GM23248 (cell line): ENCODE results near the gene NKAIN1. TPM values are rescaled to one million over a fixed set of nuclear protein-coding genes. Genes with fewer than 3 reads are reported as not detected.
"Not testable (repeated sequence)": the region's sequence is repeated elsewhere in the genome, so short reads cannot be mapped to it uniquely, and the experiment has no call there.

Experiments used
- DNase-seq: peaks from one replicate; pipeline ENCODE4 v3.0.0-alpha.2; 2015
- H2AFZ ChIP-seq: fragments of 200-600 bp; sonication (generic); 2 replicates; pipeline ENCODE4 v1.6.1; 2016; ENCODE audit warnings: antibody characterized with exemption
- H3F3A ChIP-seq: fragments of 200-600 bp; sonication (generic); 2 replicates; pipeline ENCODE4 v1.6.1; 2016; ENCODE audit warnings: mild to moderate bottlenecking, antibody characterized with exemption, mixed run types; ENCODE audit not compliant: insufficient read depth
- H3K27ac ChIP-seq: fragments of 200-600 bp; sonication (generic); 2 replicates; pipeline ENCODE4 v1.5.1; 2016; ENCODE audit warnings: mild to moderate bottlenecking
- H3K27me3 ChIP-seq: fragments of 200-600 bp; sonication (generic); replicated peaks from 2 replicates; pipeline ENCODE4 v1.6.1; 2016; ENCODE audit warnings: mild to moderate bottlenecking; ENCODE audit not compliant: insufficient read depth
- H3K36me3 ChIP-seq: fragments of 200-600 bp; sonication (generic); 2 replicates; pipeline ENCODE4 v1.6.1; 2016; ENCODE audit warnings: low read depth, mild to moderate bottlenecking
- H3K4me1 ChIP-seq: fragments of 200-600 bp; sonication (generic); 2 replicates; pipeline ENCODE4 v1.6.1; 2016; ENCODE audit warnings: mild to moderate bottlenecking; ENCODE audit not compliant: insufficient read depth
- H3K4me2 ChIP-seq: fragments of 200-600 bp; sonication (generic); one replicate; pipeline ENCODE4 v1.6.1; 2016; ENCODE audit warnings: mild to moderate bottlenecking; ENCODE audit not compliant: unreplicated experiment
- H3K4me3 ChIP-seq: fragments of 200-600 bp; sonication (generic); 2 replicates; pipeline ENCODE4 v1.5.1; 2016; ENCODE audit warnings: mild to moderate bottlenecking
- H3K79me2 ChIP-seq: fragments of 200-600 bp; sonication (generic); 2 replicates; pipeline ENCODE4 v1.6.1; 2016; ENCODE audit warnings: mild to moderate bottlenecking; ENCODE audit not compliant: insufficient read depth
- H3K9ac ChIP-seq: fragments of 200-600 bp; sonication (generic); 2 replicates; pipeline ENCODE4 v1.6.1; 2016; ENCODE audit warnings: mild to moderate bottlenecking
- H3K9me2 ChIP-seq: fragments of 200-600 bp; sonication (generic); 2 replicates; pipeline ENCODE4 v1.6.1; 2016; ENCODE audit warnings: mixed run types, mild to moderate bottlenecking, moderate library complexity; ENCODE audit not compliant: insufficient read depth
- H3K9me3 ChIP-seq: fragments of 200-600 bp; sonication (generic); one replicate; pipeline ENCODE4 v1.6.1; 2017; ENCODE audit warnings: low read depth
- H4K20me1 ChIP-seq: fragments of 200-600 bp; sonication (generic); 2 replicates; pipeline ENCODE4 v1.6.0; 2016; ENCODE audit not compliant: insufficient read depth
- EZH2 ChIP-seq: fragments of 200-600 bp; sonication (generic); IDR thresholded peaks from 2 replicates; pipeline ENCODE4 v1.6.1; 2018; ENCODE audit warnings: antibody characterized with exemption, mild to moderate bottlenecking; ENCODE audit not compliant: insufficient read depth, poor library complexity, severe bottlenecking
- EZH2phosphoT487 ChIP-seq: fragments of 200-600 bp; sonication (generic); IDR thresholded peaks from 2 replicates; pipeline ENCODE4 v1.6.1; 2018; ENCODE audit warnings: antibody characterized with exemption, moderate library complexity, mild to moderate bottlenecking, low read depth; ENCODE audit not compliant: insufficient read depth
- WGBS, 2 experiments: methylation state at CpG; one replicate each; pipeline ENCODE4 v1.1.6; 2015 to 2017; ENCODE audit warnings: low lambda C conversion rate in 2 of 2, low coverage in 1 of 2; ENCODE audit errors: missing lambda C conversion rate in 2 of 2; 5-methylcytosine and 5-hydroxymethylcytosine counted together
- in situ Hi-C: fragments of 300-500 bp; cut with MboI; formaldehyde crosslinking; loops from 2 replicates; pipeline ENCODE4 v1.15.0; 2020
- polyA plus RNA-seq: library from polyadenylated mRNA; unstranded; fragments of >200 nt; fragmentation: Nextera tagmentation; extraction: Ambion mirVana; gene quantifications from 2 replicates; pipeline ENCODE4 v1.2.1, GENCODE V29; 2016
- total RNA-seq: library from RNA; depleted of rRNA; stranded (reverse); fragments of >200 nt; shearing (Covaris generic); gene quantifications from 2 replicates; pipeline ENCODE4 v1.2.3, GENCODE V29; 2014

The NKAIN1 gene
- total and polyA plus RNA-seq, 2 experiments from 2014 or later, result 0.11 TPM; not detected in 1

GRCh38 chr1:31144442-31144841 lies 95.2 kb downstream of the NKAIN1 start:
- in situ Hi-C loops, result no loop called here
- no peaks in the 10 kb centered on the region for H3K36me3 ChIP-seq
- no peaks in the 10 kb centered on the region for H3K79me2 ChIP-seq
- no peak for TF ChIP-seq EZH2
- TF ChIP-seq EZH2phosphoT487, result no peak
- DNase-seq, result no peak
- no peaks in the 10 kb centered on the region for H4K20me1 ChIP-seq
- no peak overlapping the region for H3K27ac ChIP-seq
- no peaks in the 10 kb centered on the region for H3K4me1 ChIP-seq
- no peaks in the 10 kb centered on the region for H3F3A ChIP-seq
- 89 to 93% methylated on average over 8 of the region's 8 CpGs for WGBS, 2 experiments
- H3K9me3 ChIP-seq, result no peaks in the 10 kb centered on the region
- no peak overlapping the region for H3K4me3 ChIP-seq
- H3K4me2 ChIP-seq, result no peak overlapping the region
- no peak overlapping the region for H2AFZ ChIP-seq
- H3K9me2 ChIP-seq, result no peaks in the 10 kb centered on the region
- no peak overlapping the region for H3K9ac ChIP-seq
- H3K27me3 ChIP-seq, result no peaks in the 10 kb centered on the region

GRCh38 chr1:31143455-31143854 lies 96.2 kb downstream of the NKAIN1 start:
- no peaks in the 10 kb centered on the region for H3K4me1 ChIP-seq
- no peaks in the 10 kb centered on the region for H3K9me2 ChIP-seq
- DNase-seq, result no peak
- no peak overlapping the region for H3K9ac ChIP-seq
- no peak overlapping the region for H3K4me2 ChIP-seq
- WGBS, 2 experiments, result 93 to 97% methylated on average over 4 of the region's 4 CpGs
- in situ Hi-C loops, result no loop called here
- H2AFZ ChIP-seq, result no peak overlapping the region
- no peak overlapping the region for H3K4me3 ChIP-seq
- H3K27me3 ChIP-seq, result no peaks in the 10 kb centered on the region
- no peak for TF ChIP-seq EZH2
- TF ChIP-seq EZH2phosphoT487, result no peak
- H3K27ac ChIP-seq, result no peak overlapping the region
- H3F3A ChIP-seq, result no peaks in the 10 kb centered on the region
- H4K20me1 ChIP-seq, result no peaks in the 10 kb centered on the region
- no peaks in the 10 kb centered on the region for H3K9me3 ChIP-seq
- H3K79me2 ChIP-seq, result no peaks in the 10 kb centered on the region
- no peaks in the 10 kb centered on the region for H3K36me3 ChIP-seq

DNA sequence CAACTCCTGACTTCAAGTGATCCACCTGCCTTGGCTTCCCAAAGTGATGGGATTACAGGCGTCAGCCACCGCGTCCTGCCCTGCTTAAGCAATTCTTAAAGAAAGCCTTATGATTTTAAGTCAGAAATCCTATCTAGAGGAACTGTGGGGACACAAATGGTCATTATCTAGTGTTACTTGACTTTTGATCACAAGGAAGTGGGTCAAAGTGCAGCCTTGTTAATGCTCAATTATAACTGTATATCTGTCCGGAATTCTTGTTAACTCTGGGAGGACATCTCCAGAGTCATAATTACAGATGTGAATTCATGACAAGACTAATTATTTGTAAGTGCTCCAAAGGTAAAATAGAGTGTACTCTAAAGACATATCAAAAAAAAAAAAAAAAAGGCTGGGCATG lies 97.3 kb downstream of the NKAIN1 start:
- in situ Hi-C loops, result no loop called here
- WGBS, 2 experiments, result 99 to 100% methylated on average over 4 of the region's 4 CpGs
- TF ChIP-seq EZH2phosphoT487, result no peak
- no peak for TF ChIP-seq EZH2
- Histone ChIP-seq H3K27me3 (no peaks in the 10 kb centered on the region), H3K4me3 (no peak overlapping the region), H3K36me3 (no peaks in the 10 kb centered on the region), H2AFZ (no peak overlapping the region), H3K27ac (no peak overlapping the region), H4K20me1 (no peaks in the 10 kb centered on the region), H3K4me1 (no peaks in the 10 kb centered on the region), H3K79me2 (no peaks in the 10 kb centered on the region), H3K9me2 (no peaks in the 10 kb centered on the region), H3K4me2 (no peak overlapping the region), H3K9me3 (no peaks in the 10 kb centered on the region), H3F3A (no peaks in the 10 kb centered on the region), H3K9ac (no peak overlapping the region)
- no peak for DNase-seq

DNA sequence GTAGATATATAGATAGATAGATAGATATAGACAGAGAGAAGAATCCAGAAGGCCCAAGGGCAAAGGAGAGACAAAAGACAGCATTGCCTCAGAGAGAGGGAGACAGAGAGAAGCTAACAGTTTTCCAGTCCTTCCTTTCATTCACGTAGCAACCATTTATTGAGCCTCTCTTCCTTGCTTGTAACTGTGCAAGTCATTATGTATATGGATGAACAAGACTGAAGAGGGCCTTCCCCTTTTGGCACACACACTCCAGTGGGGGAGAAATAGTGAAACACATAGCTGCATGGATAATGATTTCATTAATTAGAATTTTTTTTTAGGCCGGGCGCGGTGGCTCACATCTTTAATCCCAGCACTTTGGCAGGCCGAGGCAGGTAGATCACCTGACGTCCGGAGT lies 99.4 kb downstream of the NKAIN1 start:
- Histone ChIP-seq H3K4me3 (no peak overlapping the region), H3K4me2 (no peak overlapping the region), H3K9me2 (no peaks in the 10 kb centered on the region), H3K27ac (no peak overlapping the region), H3F3A (no peaks in the 10 kb centered on the region), H3K27me3 (no peaks in the 10 kb centered on the region), H4K20me1 (no peaks in the 10 kb centered on the region), H3K9ac (no peak overlapping the region), H3K79me2 (no peaks in the 10 kb centered on the region), H3K36me3 (no peaks in the 10 kb centered on the region), H3K4me1 (no peaks in the 10 kb centered on the region; the same call in 1 of the 2 replicates), H2AFZ (no peak overlapping the region), H3K9me3 (no peaks in the 10 kb centered on the region)
- WGBS, 2 experiments, result 85 to 90% methylated on average over 7 of the region's 7 CpGs
- no peak for DNase-seq
- in situ Hi-C loops, result no loop called here
- no peak for TF ChIP-seq EZH2
- TF ChIP-seq EZH2phosphoT487, result no peak

- H3K27ac ChIP-seq, in situ Hi-C loops, H3K79me2 ChIP-seq, DNase-seq, H3K4me2 ChIP-seq, H3K27me3 ChIP-seq, H3K36me3 ChIP-seq, H2AFZ ChIP-seq, H3K9ac ChIP-seq, H4K20me1 ChIP-seq, H3K4me1 ChIP-seq, H3F3A ChIP-seq, H3K9me3 ChIP-seq, H3K9me2 ChIP-seq, H3K4me3 ChIP-seq: not testable (repeated sequence)
- 84 to 88% methylated on average over 12 of the region's 12 CpGs for whole genome bisulfite sequencing, 2 experiments
Measured at GRCh38 chr1:31138797-31139521, 100.7 kb downstream of the NKAIN1 start.

DNA sequence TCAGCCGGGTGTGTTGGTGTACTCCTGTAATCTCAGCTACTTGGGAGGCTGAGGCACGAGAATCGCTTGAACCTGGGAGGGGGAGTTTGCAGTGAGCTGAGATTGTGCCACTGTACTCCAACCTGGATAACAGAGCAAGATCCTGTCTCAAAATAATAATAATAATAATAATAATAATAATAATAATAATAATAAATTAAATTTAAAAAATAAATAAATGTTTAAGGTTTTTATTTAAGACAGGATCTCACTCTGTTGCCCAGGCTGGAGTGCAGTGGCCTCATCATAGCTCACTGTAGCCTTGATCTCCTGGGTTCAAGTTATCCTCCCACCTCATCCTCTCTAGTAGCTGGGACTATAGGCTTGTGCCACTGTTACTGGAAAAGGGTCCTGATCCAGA lies 101.8 kb downstream of the NKAIN1 start:
- H4K20me1 ChIP-seq, H3K27ac ChIP-seq, H3K36me3 ChIP-seq, H3K4me3 ChIP-seq, in situ Hi-C loops, H3K9me2 ChIP-seq, H3K79me2 ChIP-seq, H3K9ac ChIP-seq, H3F3A ChIP-seq, DNase-seq, H3K4me2 ChIP-seq, H3K27me3 ChIP-seq, H2AFZ ChIP-seq, H3K9me3 ChIP-seq, H3K4me1 ChIP-seq: not testable (repeated sequence)
- WGBS, 2 experiments, result 80 to 83% methylated on average over 3 of the region's 3 CpGs
